Natural killer cell (primary cell): Measurements from ENCODE around the gene MSI2. TPM values are rescaled to one million over a fixed set of nuclear protein-coding genes. Genes with fewer than 3 reads are reported as not detected.

ENCODE experiments used
- ATAC-seq, 3 donors: fragments of 150-1000 bp in 2 of 3; fragments of 200-7000 bp in 1 of 3; cut with Tn5 transposase; 1 replicate in 1 of 3; 2 replicates in 2 of 3; pipeline ENCODE4 v1.10.0; 2021; ENCODE audit warnings: mild to moderate bottlenecking in 2 of 3, moderate library complexity in 2 of 3
- DNase-seq, 2 donors: peaks; one replicate each; pipeline versions ENCODE4 v3.0.0 to v3.0.0-alpha.2; 2013 to 2021; ENCODE audit warnings: mixed read lengths in 1 of 2
- H3K27ac ChIP-seq: one replicate; pipeline ENCODE4 v1.5.1; 2013; ENCODE audit warnings: mild to moderate bottlenecking, low read length
- H3K27me3 ChIP-seq: one replicate; pipeline ENCODE4 v1.6.1; 2013; ENCODE audit warnings: low read length; ENCODE audit not compliant: control insufficient read depth, insufficient read depth
- H3K36me3 ChIP-seq: one replicate; pipeline ENCODE4 v1.6.1; 2013; ENCODE audit warnings: low read length; ENCODE audit not compliant: control insufficient read depth, insufficient read depth
- H3K4me1 ChIP-seq: one replicate; pipeline ENCODE4 v1.6.1; 2013; ENCODE audit warnings: low read length; ENCODE audit not compliant: control insufficient read depth, insufficient read depth
- H3K4me3 ChIP-seq: one replicate; pipeline ENCODE4 v1.5.1; 2013; ENCODE audit warnings: low read length
- H3K9me3 ChIP-seq: one replicate; pipeline ENCODE4 v1.6.1; 2013; ENCODE audit warnings: low read length; ENCODE audit not compliant: control insufficient read depth, insufficient read depth
- H3K27ac Mint-ChIP-seq, 2 donors: one replicate each; pipeline ENCODE4 v1.8.0; 2022; ENCODE audit warnings: mild to moderate bottlenecking in 2 of 2, mixed read lengths in 2 of 2, moderate library complexity in 1 of 2
- H3K27me3 Mint-ChIP-seq, 2 donors: one replicate each; pipeline ENCODE4 v1.8.0; 2022; ENCODE audit warnings: low read depth in 2 of 2, mixed read lengths in 2 of 2
- H3K36me3 Mint-ChIP-seq: one replicate; pipeline ENCODE4 v1.8.0; 2022; ENCODE audit warnings: mixed read lengths
- H3K4me1 Mint-ChIP-seq, 2 donors: one replicate each; pipeline ENCODE4 v1.8.0; 2022; ENCODE audit warnings: mixed read lengths in 2 of 2
- H3K4me3 Mint-ChIP-seq: one replicate; pipeline ENCODE4 v1.8.0; 2022; ENCODE audit warnings: mild to moderate bottlenecking, moderate library complexity, mixed read lengths
- H3K9me3 Mint-ChIP-seq, 2 donors: one replicate each; pipeline ENCODE4 v1.8.0; 2022; ENCODE audit warnings: mixed read lengths in 2 of 2
- whole genome bisulfite sequencing: methylation state at CpG from one replicate; pipeline ENCODE4 v1.1.7; 2013; ENCODE audit warnings: missing lambda C conversion rate; ENCODE audit not compliant: insufficient coverage; 5-methylcytosine and 5-hydroxymethylcytosine counted together
- intact Hi-C: fragments of 100-400 bp; cut with micrococcal nuclease; formaldehyde crosslinking; loops from one replicate; pipeline ENCODE4 v1.14.2; 2022
- total RNA-seq, 4 donors: library from RNA; stranded (reverse); fragments of 120-200 nt in 1 of 4; gene quantifications; one replicate each; pipeline versions ENCODE4 v1.2.3 to v1.2.4, GENCODE V29; 2013 to 2022
- TF ChIP-seq, protein P1 (sequence below): fragments of 200-600 bp; IDR thresholded peaks from one replicate; pipeline ENCODE4 v1.8.0; 2022; ENCODE audit warnings: antibody characterized with exemption

The MSI2 gene
- total RNA-seq, 3 donors from 2014 or later (not counting 1 experiment from before 2014, with no cell fraction given): 95.5 to 145 (median 96.8) TPM

DNA sequence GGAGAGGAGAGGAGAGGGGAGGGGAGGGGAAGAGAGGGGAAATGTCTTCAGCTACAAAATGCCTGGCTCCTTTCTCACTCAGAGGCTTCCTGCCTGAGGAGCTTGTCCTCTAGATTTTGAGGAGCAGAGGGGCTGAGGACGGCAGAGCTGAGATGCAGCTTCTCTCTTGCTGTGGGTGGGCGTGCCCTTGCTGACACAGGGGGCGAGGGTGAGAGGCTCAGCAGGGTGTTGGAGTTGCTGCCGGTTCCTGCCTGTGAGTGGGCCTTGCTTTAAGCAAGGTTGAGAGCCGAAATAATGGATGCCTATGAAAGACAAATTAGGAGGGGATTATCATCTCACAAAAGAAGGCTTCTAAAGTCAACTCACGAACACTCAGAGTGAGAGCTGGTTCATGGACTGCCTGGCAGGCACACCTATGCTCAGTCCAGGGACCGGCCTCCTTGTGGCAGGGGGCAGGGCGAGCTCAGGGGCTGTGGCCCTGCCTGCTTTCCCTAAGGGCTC, 215.6 kb downstream of the MSI2 start:
- DNase-seq (no peak), ATAC-seq (no peak)
- Histone ChIP-seq H3K36me3 (no peaks in the 10 kb centered on the region), H3K9me3 (no peaks in the 10 kb centered on the region), H3K27me3 (no peaks in the 10 kb centered on the region), H3K4me1 (no peaks in the 10 kb centered on the region), H3K27ac (no peak overlapping the region), H3K4me3 (no peak overlapping the region)
- Mint-ChIP-seq H3K9me3 (no peaks in the 10 kb centered on the region), H3K27ac (no peak overlapping the region), H3K4me1 (peaks cover 0 to 28% of the 10 kb centered on the region in 2 donors), H3K4me3 (no peak overlapping the region), H3K27me3 (peaks cover 6 to 41% of the 10 kb centered on the region in 2 donors), H3K36me3 (no peaks in the 10 kb centered on the region)
- TF ChIP-seq, protein P1, sequence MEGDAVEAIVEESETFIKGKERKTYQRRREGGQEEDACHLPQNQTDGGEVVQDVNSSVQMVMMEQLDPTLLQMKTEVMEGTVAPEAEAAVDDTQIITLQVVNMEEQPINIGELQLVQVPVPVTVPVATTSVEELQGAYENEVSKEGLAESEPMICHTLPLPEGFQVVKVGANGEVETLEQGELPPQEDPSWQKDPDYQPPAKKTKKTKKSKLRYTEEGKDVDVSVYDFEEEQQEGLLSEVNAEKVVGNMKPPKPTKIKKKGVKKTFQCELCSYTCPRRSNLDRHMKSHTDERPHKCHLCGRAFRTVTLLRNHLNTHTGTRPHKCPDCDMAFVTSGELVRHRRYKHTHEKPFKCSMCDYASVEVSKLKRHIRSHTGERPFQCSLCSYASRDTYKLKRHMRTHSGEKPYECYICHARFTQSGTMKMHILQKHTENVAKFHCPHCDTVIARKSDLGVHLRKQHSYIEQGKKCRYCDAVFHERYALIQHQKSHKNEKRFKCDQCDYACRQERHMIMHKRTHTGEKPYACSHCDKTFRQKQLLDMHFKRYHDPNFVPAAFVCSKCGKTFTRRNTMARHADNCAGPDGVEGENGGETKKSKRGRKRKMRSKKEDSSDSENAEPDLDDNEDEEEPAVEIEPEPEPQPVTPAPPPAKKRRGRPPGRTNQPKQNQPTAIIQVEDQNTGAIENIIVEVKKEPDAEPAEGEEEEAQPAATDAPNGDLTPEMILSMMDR: no peak
- intact Hi-C loops: no loop called here
- WGBS: 88% methylated on average over 8 of the region's 8 CpGs

DNA sequence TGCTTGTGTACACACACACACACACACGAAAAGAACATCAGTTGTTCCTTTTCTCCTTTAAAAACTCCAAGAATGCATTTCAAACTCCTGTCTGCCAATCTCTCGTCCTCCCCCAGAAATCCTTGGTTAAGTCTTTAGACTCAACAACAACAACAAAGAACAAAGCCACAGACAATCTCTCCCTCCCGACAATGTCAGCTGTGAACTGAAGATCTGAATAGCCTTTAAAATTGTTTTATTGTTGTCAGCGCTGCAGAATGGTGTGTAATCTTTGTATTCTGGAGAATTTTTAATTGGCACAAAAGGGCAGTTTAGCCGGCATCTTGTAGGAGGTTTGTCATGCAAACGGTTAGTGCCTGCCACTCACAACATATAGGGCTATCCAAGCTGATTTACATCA, 219.5 kb downstream of the MSI2 start:
- 94% methylated on average over 6 of the region's 6 CpGs for WGBS
- ATAC-seq: no peak
- intact Hi-C loops: no loop called here
- Mint-ChIP-seq H3K4me3 (no peak overlapping the region), H3K9me3 (no peaks in the 10 kb centered on the region), H3K4me1 (peaks cover 7 to 18% of the 10 kb centered on the region in 2 donors), H3K36me3 (no peaks in the 10 kb centered on the region), H3K27me3 (peaks cover 6 to 21% of the 10 kb centered on the region in 2 donors), H3K27ac (no peak overlapping the region)
- Histone ChIP-seq H3K27ac (no peak overlapping the region), H3K36me3 (no peaks in the 10 kb centered on the region), H3K27me3 (no peaks in the 10 kb centered on the region), H3K9me3 (no peaks in the 10 kb centered on the region), H3K4me1 (peaks cover 4% of the 10 kb centered on the region), H3K4me3 (no peak overlapping the region)
- no peak for DNase-seq
- TF ChIP-seq, protein P1: no peak

DNA sequence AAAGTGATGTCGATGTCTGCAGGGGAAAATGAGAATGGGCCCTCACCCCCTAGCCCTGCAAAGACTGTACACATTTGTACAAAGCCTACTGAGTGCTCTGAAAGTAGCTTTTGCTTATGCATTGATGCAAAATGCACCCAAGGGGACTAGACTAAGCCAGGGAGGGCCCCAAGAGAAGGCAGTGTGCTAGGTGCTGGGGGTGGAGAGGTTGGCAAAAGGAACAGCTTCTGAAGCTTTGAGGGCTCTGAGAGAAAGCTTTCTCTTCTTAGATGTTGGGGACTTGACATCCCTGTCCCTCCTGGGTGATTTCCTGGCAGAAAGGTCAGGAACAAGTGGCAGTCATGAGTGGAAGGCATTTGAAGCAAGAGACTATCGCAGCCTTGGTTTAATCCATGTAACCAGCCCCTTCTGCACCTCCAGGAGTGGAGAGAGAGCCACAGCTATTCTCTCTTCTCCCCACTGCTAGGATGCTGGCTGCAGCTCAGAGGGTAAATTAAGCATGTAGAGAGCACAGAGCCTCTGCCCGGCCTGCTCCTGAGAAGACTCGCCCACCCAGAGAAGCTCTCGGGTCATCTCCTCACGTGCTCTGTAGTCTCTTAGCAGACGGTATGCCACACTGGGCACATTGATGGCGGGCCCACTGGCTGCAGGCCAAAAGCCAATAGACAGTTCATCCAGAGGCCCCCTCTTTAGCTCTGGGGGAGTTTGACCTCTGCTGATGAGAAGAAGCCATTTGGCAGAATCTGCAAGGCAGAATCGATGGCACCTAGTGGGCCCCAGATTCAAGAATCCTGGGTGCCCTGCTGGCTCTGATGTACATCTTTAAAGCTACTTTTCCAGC, 221.4 kb downstream of the MSI2 start:
- DNase-seq: no peak
- TF ChIP-seq, protein P1: no peak
- no peaks in the 10 kb centered on the region for H3K9me3 ChIP-seq
- no peak overlapping the region for H3K27ac ChIP-seq
- intact Hi-C loops: no loop called here
- no peak overlapping the region for H3K4me3 ChIP-seq
- H3K27me3 ChIP-seq: no peaks in the 10 kb centered on the region
- Mint-ChIP-seq H3K27ac (no peak overlapping the region), H3K4me1 (peaks cover 10 to 34% of the 10 kb centered on the region in 2 donors), H3K36me3 (no peaks in the 10 kb centered on the region), H3K27me3 (peaks cover 6 to 38% of the 10 kb centered on the region in 2 donors), H3K9me3 (no peaks in the 10 kb centered on the region), H3K4me3 (no peak overlapping the region)
- H3K4me1 ChIP-seq: peaks cover 4% of the 10 kb centered on the region
- no peak for ATAC-seq
- 90% methylated on average over 9 of the region's 9 CpGs for WGBS
- H3K36me3 ChIP-seq: no peaks in the 10 kb centered on the region
